Skeletal muscle tissue (tissue), 4 donors: ENCODE data around the gene THAP4. TPM values are rescaled to one million over a fixed set of nuclear protein-coding genes. Genes with fewer than 3 reads are reported as not detected.
A peak's percentile ranks its signal among the peaks of the same experiment; 100 is the strongest.

Source experiments
- H3K27ac ChIP-seq: one replicate; pipeline ENCODE4 v1.7.0; 2013; ENCODE audit warnings: mild to moderate bottlenecking, low read depth, low read length, inconsistent platforms
- H3K27me3 ChIP-seq, 3 donors: one replicate each; pipeline ENCODE4 v1.7.0; 2013; ENCODE audit warnings: low read length in 3 of 3; ENCODE audit not compliant: control insufficient read depth in 3 of 3, insufficient read depth in 3 of 3
- H3K36me3 ChIP-seq, 3 donors: one replicate each; pipeline ENCODE4 v1.7.0; 2013; ENCODE audit warnings: low read length in 3 of 3; ENCODE audit not compliant: control insufficient read depth in 3 of 3, insufficient read depth in 3 of 3
- H3K4me1 ChIP-seq, 3 donors: one replicate each; pipeline ENCODE4 v1.7.0; 2013; ENCODE audit warnings: low read length in 3 of 3, mild to moderate bottlenecking in 3 of 3; ENCODE audit not compliant: control insufficient read depth in 3 of 3, insufficient read depth in 3 of 3
- H3K4me3 ChIP-seq, 3 donors: one replicate each; pipeline ENCODE4 v1.7.0; 2013; ENCODE audit warnings: low read length in 3 of 3
- H3K9ac ChIP-seq, 3 donors: one replicate each; pipeline ENCODE4 v1.7.0; 2013; ENCODE audit warnings: low read length in 3 of 3, mild to moderate bottlenecking in 3 of 3, moderate library complexity in 2 of 3, low read depth in 1 of 3
- H3K9me3 ChIP-seq, 3 donors: one replicate each; pipeline ENCODE4 v1.7.0; 2013; ENCODE audit warnings: low read length in 3 of 3; ENCODE audit not compliant: control insufficient read depth in 3 of 3
- total RNA-seq: library from RNA; depleted of rRNA; stranded (reverse); fragments of >200 nt; gene quantifications from one replicate; pipeline ENCODE4 v1.2.3, GENCODE V29; 2014
- donor health status: Osteomylitis.

Gene THAP4
- total RNA-seq, 1 donor from 2014 or later = 35.5 TPM

DNA sequence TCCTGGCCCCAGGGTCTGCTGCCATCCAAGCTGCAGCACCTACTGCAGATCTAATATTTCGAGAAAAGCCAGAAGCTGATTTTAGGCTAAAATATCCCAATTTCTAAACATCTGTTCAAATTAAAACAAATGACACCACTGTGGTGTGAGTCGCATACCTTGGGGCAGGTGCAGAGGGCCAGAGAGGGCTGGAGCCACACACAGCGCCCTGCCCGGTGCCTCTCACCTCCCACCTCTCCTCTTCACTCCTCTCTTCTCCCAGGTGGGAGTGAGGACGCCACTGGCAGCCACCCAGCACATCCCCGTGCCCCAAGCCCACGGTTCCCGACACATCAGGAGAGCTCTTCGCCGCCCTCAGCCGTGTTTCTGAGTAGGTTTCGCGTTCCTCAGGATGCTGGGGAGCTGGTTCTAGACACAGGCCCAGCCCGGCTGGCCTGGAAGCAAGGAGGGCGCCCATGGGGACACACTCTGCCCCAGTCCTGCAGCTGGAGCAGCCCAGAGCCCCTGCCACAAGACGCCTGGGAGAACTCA lies 21.4 kb downstream of the THAP4 start:
- Histone ChIP-seq H3K36me3 (peaks cover 0 to 7% (median 4%) of the 10 kb centered on the region in 3 donors), H3K4me3 (no peak overlapping the region), H3K4me1 (peaks cover 11 to 32% (median 16%) of the 10 kb centered on the region in 3 donors), H3K27me3 (no peaks in the 10 kb centered on the region), H3K27ac (no peak overlapping the region), H3K9me3 (no peaks in the 10 kb centered on the region), H3K9ac (peak overlapping the region in 1 of 3 donors; percentile 25)

DNA sequence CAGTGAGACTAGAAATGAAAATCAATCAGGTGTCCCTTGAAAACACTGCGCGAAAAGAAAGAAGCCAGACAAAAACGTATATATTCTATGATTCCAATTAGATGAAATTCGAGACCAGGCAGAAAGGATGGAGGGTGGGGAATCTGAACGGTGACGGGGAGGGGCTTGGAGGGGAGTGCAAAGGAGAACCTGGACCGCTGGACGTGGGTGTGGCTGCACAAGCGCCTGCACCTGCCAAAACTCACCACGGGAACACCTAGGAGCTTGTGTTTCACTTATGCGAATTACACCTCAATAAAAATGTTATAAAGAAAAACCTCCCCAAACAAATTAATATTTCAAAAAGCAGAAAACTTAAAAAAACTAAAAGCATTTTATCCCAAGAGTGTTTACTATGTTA lies 21.9 kb downstream of the THAP4 start:
- no peak overlapping the region for H3K9ac ChIP-seq
- H3K27ac ChIP-seq = no peak overlapping the region
- no peaks in the 10 kb centered on the region for H3K27me3 ChIP-seq
- H3K4me3 ChIP-seq = no peak overlapping the region
- no peaks in the 10 kb centered on the region for H3K9me3 ChIP-seq
- peaks cover 11 to 34% (median 19%) of the 10 kb centered on the region in 3 donors for H3K4me1 ChIP-seq
- peaks cover 0 to 7% (median 4%) of the 10 kb centered on the region in 3 donors for H3K36me3 ChIP-seq

DNA sequence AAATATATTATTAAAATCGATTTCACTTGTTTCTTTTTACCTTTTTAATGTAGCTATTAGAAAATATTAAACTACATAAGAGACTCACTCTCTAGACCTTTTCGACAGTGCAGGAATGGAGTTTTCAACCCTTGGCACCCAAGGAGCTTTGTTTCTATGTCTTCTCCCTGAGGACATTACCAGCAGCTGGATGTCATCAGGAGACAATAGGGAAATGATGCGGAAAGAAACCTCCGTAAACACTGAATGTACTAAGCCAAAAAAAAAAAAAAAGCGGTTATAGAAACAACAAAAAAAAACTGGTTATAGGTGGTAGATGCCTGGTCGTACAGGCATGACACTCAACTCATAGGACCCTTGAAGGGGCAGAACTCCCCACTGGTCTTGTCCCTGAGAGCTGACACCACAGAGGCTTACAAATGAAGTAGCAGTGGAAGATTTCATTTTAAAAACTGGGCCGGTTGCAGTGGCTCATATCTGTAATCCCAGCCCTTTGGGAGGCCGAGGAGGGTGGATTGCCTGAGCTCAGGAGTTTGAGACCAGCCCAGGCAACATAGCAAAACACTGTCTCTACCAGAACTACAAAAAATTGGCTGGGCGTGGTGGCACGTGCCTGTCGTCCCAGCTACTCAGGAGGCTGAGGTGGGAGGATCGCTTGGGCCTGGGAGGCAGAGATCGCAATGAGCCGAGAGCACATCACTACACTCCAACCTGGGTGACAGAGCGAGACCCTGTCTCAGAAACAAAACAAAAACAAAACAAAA lies 23.8 kb downstream of the THAP4 start:
- peaks cover 0 to 4% (median 0%) of the 10 kb centered on the region in 3 donors for H3K36me3 ChIP-seq
- no peaks in the 10 kb centered on the region for H3K9me3 ChIP-seq
- H3K27me3 ChIP-seq = no peaks in the 10 kb centered on the region
- peaks cover 15 to 49% (median 23%) of the 10 kb centered on the region in 3 donors for H3K4me1 ChIP-seq
- H3K27ac ChIP-seq = no peak overlapping the region
- no peak overlapping the region for H3K4me3 ChIP-seq
- no peak overlapping the region for H3K9ac ChIP-seq

DNA sequence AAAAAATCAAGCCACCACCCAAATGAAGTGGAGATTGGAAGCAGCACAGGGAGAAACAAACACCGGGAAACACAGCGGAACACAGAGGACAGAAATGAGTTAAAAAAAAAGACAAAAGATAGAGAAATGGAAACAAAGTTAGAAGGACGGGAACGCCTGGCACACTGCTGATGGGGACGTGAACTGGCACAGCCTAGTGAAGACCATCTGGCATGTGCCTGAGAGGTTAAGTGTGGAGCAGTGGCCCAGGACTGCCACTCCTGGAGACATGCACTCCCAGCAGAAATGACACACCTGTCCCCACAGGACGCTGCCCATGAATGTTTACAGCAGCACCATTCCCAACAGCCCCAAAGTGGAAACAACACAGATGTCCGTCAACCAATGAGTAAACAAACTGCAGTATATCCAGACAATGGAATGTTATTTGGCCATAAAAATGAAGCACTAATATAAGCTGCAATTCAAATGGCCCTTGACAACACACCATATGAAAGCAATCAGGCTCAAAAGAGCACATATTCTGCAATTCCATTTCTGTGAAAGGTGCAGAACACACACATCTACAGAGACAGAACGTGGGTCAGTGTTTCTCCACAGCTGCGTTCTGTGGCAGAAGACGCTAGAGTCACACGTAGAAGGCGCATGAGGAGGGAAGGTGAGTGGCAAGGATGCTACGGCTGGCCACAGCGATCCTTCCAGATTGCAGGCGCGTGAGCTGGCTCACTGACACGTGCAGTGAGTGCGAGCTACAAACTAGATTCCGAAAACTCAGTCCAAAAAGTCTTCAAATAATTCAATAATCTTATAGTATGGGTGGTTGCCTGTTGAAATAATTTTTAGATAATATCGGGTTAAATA lies 24.6 kb downstream of the THAP4 start:
- Histone ChIP-seq H3K36me3 (peaks cover 0 to 4% (median 0%) of the 10 kb centered on the region in 3 donors), H3K27ac (no peak overlapping the region), H3K4me3 (no peak overlapping the region), H3K9me3 (no peaks in the 10 kb centered on the region), H3K4me1 (peaks cover 15 to 42% (median 18%) of the 10 kb centered on the region in 3 donors), H3K9ac (no peak overlapping the region), H3K27me3 (no peaks in the 10 kb centered on the region)

DNA sequence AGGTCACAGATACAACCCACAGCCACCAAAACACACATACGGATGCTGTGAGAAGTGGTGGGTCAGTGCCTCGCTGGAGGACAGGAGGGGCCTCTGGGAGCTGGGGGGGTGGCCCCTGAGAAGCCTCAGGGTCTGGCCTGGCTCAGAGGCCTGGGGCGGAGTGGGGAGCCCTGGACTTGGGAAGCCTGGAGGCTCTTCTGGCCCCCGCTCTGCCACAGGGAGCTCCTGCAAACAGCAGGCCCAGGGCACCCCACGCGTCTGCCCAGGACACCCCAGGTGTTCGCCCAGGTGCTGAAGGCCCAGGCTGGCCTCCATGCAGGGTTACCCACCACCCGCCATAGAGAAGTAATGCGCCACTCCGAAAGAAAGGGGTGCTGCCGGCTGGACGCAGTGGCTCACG lies 25.9 kb downstream of the THAP4 start:
- Histone ChIP-seq H3K27me3 (no peaks in the 10 kb centered on the region), H3K4me1 (peaks cover 12 to 34% (median 13%) of the 10 kb centered on the region in 3 donors), H3K27ac (peak overlapping the region; percentile 71), H3K4me3 (no peak overlapping the region), H3K9me3 (no peaks in the 10 kb centered on the region), H3K9ac (no peak overlapping the region), H3K36me3 (peaks cover 0 to 7% (median 2%) of the 10 kb centered on the region in 3 donors)

DNA sequence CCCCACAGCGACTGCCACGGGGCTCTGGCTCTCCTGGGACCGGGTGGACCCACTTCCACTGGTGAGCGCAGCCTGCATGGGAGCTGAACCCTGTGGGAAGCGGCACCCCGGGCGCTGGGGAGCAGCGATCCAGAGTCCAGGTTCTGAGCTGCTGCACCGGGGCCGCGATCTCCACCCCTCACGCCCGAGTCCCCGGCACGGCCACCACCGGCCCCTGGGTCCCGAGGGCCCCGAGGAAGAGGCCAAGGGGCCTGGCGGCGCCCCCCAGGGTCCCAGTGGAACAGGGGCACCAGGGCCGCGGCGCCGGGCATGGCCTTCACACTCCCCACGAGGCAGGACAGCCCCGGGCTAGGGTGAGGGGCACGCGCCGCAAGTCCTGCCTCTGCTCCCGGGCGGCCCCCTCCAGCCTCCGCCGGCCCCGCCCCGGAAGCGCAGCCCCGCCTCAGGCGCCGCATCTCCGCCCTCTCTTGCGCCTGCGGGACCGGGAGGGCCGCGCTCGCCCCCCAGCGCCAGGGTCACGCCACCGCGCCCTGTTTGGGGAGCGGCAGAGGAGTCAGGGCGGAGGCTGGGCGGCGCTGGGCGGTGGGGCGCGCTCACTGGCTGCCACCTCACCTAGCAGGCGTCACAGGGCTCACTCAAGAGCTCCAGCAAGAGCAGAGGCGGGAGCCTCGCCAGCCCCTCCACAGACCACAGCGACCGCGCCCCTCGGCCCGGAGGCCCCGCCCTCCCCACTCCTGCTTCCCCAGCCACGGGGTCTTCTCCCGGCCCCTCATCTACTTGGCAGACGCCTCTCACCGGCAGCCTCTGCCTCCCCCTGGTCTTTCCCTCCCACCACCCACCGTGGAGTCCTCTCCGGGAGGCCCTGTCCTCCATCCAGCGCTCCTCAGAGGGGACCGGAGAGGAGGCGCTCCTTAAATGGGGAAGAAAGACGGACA lies 26.8 kb downstream of the THAP4 start:
- peaks cover 0 to 9% (median 9%) of the 10 kb centered on the region in 3 donors for H3K36me3 ChIP-seq
- peaks cover 12 to 28% (median 13%) of the 10 kb centered on the region in 3 donors for H3K4me1 ChIP-seq
- peak overlapping the region; percentile 54 to 75 (median 74) for H3K4me3 ChIP-seq
- peak overlapping the region; percentile 68 to 81 (median 75) for H3K9ac ChIP-seq
- H3K27ac ChIP-seq = peak overlapping the region; percentile 71
- H3K9me3 ChIP-seq = no peaks in the 10 kb centered on the region
- H3K27me3 ChIP-seq = no peaks in the 10 kb centered on the region

DNA sequence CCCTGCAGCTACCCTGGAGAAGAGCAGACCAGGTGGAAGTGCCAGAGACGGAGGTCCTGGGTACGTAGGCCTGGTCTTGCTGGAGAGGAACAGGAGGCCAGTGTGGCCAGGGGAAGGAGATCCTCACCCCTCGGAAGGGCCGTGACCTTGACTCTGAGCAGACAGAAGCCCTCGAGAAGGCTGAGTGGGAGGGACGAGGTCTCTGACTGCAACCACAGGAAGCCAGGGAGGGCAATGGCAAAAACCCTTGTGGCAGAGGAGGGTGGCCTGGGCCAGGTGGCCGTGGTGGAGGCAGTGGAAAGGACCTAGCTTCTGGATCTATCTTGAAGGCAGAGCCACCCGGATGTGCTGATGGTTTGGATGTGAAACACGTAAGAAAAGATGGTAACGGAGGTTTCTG lies 28.1 kb downstream of the THAP4 start:
- H3K27ac ChIP-seq = no peak overlapping the region
- peaks cover 12 to 28% (median 13%) of the 10 kb centered on the region in 3 donors for H3K4me1 ChIP-seq
- H3K9me3 ChIP-seq = no peaks in the 10 kb centered on the region
- H3K4me3 ChIP-seq = no peak overlapping the region
- H3K27me3 ChIP-seq = no peaks in the 10 kb centered on the region
- peaks cover 0 to 12% (median 9%) of the 10 kb centered on the region in 3 donors for H3K36me3 ChIP-seq
- no peak overlapping the region for H3K9ac ChIP-seq

DNA sequence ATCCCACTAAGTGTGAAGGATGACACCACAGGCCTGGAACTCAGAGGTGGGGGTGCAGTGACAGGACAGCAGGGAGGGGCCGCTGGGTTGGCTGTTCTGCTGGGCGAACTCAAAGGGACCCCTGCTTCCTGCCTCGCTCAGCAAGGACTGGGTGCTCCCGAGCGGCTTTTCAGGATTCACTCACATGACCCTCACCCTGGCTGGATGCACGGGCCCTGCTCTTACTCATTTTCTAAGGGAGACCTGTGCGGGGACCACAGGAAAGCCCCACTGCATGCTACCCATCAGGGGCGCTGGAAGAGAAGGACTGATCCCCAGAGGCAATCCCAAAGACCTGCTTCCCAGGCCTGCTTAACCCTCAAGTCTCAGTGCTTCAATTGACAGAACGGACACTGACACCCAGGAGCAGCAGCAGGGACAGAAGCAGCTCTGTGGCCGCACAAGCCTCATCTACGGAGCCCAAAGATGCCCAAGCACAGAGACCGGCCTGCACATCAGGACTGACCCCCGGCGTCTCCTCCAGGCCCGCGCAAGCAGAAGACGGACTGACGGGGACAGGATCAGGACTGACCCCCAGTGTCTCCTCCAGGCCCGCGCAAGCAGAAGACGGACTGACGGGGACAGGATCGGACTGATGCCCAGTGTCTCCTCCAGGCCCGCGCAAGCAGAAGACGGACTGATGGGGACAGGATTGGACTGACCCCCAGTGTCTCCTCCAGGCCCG lies 29.6 kb downstream of the THAP4 start:
- no peaks in the 10 kb centered on the region for H3K9me3 ChIP-seq
- H3K27ac ChIP-seq = no peak overlapping the region
- H3K4me3 ChIP-seq = no peak overlapping the region
- peaks cover 6 to 18% (median 15%) of the 10 kb centered on the region in 3 donors for H3K36me3 ChIP-seq
- H3K9ac ChIP-seq = no peak overlapping the region
- H3K4me1 ChIP-seq = peaks cover 8 to 24% (median 10%) of the 10 kb centered on the region in 3 donors
- no peaks in the 10 kb centered on the region for H3K27me3 ChIP-seq

DNA sequence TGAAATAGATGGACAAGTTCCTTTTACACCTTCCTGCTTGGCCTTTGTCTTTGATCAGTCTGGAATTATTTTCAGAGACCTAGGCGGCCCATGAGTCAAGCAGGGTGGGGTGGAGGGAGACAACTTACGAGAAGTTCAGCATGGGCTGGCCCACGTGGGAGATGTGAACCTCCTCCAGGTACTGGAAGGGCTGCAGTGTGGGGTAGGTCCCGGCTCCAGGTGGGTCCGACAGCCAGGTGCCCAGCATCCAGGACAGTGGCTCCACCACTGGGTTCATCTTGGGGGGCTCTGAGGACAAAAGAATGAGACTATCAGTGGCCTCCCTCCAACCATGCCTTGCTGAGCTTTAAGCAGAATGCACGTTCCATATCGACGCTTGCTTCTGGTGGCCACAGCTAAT lies 30.8 kb downstream of the THAP4 start:
- Histone ChIP-seq H3K27me3 (no peaks in the 10 kb centered on the region), H3K9ac (no peak overlapping the region), H3K27ac (no peak overlapping the region), H3K9me3 (no peaks in the 10 kb centered on the region), H3K4me1 (peaks cover 4 to 18% (median 9%) of the 10 kb centered on the region in 3 donors), H3K4me3 (no peak overlapping the region), H3K36me3 (peaks cover 16 to 25% (median 23%) of the 10 kb centered on the region in 3 donors)
